OCI-M2 (cell line): Measurements from ENCODE around the gene SCNN1B.

ENCODE experiments used
- DNase-seq: peaks from one replicate; lab custom pipeline; 2025; ENCODE audit not compliant: unreplicated experiment; lab: John Stamatoyannopoulos, UW

Gene SCNN1B

GRCh38 chr16:23320693-23321092 lies 18.6 kb downstream of the SCNN1B start:
- no peak for DNase-seq

GRCh38 chr16:23321206-23321875 lies 19.2 kb downstream of the SCNN1B start:
- DNase-seq = no peak

GRCh38 chr16:23323224-23324030 lies 21.3 kb downstream of the SCNN1B start:
- DNase-seq = no peak

GRCh38 chr16:23324727-23325126 lies 22.6 kb downstream of the SCNN1B start:
- DNase-seq = no peak

- DNase-seq = no peak
Measured at GRCh38 chr16:23327836-23328235, 25.7 kb downstream of the SCNN1B start.

- DNase-seq = no peak
Measured at GRCh38 chr16:23330161-23330560, 28.1 kb downstream of the SCNN1B start.

- DNase-seq = no peak
Measured at GRCh38 chr16:23330583-23331249, 28.6 kb downstream of the SCNN1B start.

- no peak for DNase-seq
Measured at GRCh38 chr16:23333034-23333579, 31.0 kb downstream of the SCNN1B start.

- DNase-seq = no peak
Measured at GRCh38 chr16:23333831-23334456, 31.8 kb downstream of the SCNN1B start.

- no peak for DNase-seq
Measured at GRCh38 chr16:23334457-23334853, 32.4 kb downstream of the SCNN1B start.

- DNase-seq = no peak
Measured at GRCh38 chr16:23334950-23335349, 32.8 kb downstream of the SCNN1B start.

GRCh38 chr16:23337836-23338550 lies 35.9 kb downstream of the SCNN1B start:
- DNase-seq = no peak

- DNase-seq = no peak
Measured at GRCh38 chr16:23339787-23340186, 37.7 kb downstream of the SCNN1B start.

- DNase-seq = no peak
Measured at GRCh38 chr16:23342083-23342640, 40.1 kb downstream of the SCNN1B start.

- DNase-seq = no peak
Measured at GRCh38 chr16:23343643-23344612, 41.8 kb downstream of the SCNN1B start.

- no peak for DNase-seq
Measured at GRCh38 chr16:23345237-23345636, 43.1 kb downstream of the SCNN1B start.

- DNase-seq = no peak
Measured at GRCh38 chr16:23348579-23349469, 46.7 kb downstream of the SCNN1B start.

GRCh38 chr16:23351360-23351759 lies 49.3 kb downstream of the SCNN1B start:
- DNase-seq = no peak
